Keratinocyte (primary cell): ENCODE measurements around the gene XPO1. TPM values are rescaled to one million over a fixed set of nuclear protein-coding genes. Genes with fewer than 3 reads are reported as not detected.
A peak's percentile ranks its signal among the peaks of the same experiment; 100 is the strongest.

Experiments used
- DNase-seq: peaks from one replicate; pipeline ENCODE4 v3.0.0-alpha.2; 2011; ENCODE audit warnings: low read depth, missing footprints, low spot score
- FAIRE-seq: peaks from 2 replicates; lab custom pipeline; 2011; peaks lifted over from hg19 to GRCh38; lab: Jason Lieb, UNC
- H2AFZ ChIP-seq: 2 replicates; pipeline ENCODE4 v1.6.0; 2012; ENCODE audit warnings: low read length, control low read depth, inconsistent platforms; ENCODE audit not compliant: control insufficient read depth
- H3K27ac ChIP-seq: 2 replicates; pipeline ENCODE4 v1.5.1; 2011; ENCODE audit warnings: low read length; ENCODE audit not compliant: control insufficient read depth, insufficient read depth
- H3K27me3 ChIP-seq: 3 replicates; pipeline ENCODE4 v1.6.0; 2011; ENCODE audit warnings: low read length; ENCODE audit not compliant: control insufficient read depth, insufficient read depth; ENCODE audit errors: extremely low read depth
- H3K36me3 ChIP-seq, 2 experiments: 2 replicates in 1 of 2; 3 replicates in 1 of 2; pipeline ENCODE4 v1.5.1; 2011; ENCODE audit warnings: low read length in 2 of 2, mild to moderate bottlenecking in 1 of 2; ENCODE audit not compliant: control insufficient read depth in 2 of 2, insufficient read depth in 2 of 2; ENCODE audit errors: extremely low read depth in 1 of 2
- H3K4me1 ChIP-seq: 3 replicates; pipeline ENCODE4 v1.5.1; 2011; ENCODE audit warnings: low read length; ENCODE audit not compliant: control insufficient read depth, insufficient read depth; ENCODE audit errors: extremely low read depth
- H3K4me2 ChIP-seq: 3 replicates; pipeline ENCODE4 v1.6.0; 2011; ENCODE audit warnings: low read depth, low read length; ENCODE audit not compliant: control insufficient read depth, insufficient read depth; ENCODE audit errors: extremely low read depth
- H3K4me3 ChIP-seq, 3 experiments: fragments of 200-600 bp in 1 of 3; sonication (generic) in 1 of 3; 2 replicates in 2 of 3; 3 replicates in 1 of 3; pipeline ENCODE4 v1.5.1; 2011 to 2016; ENCODE audit warnings: low read length in 3 of 3, mild to moderate bottlenecking in 3 of 3, control low read depth in 2 of 3, inconsistent platforms in 1 of 3, low read depth in 1 of 3, mixed read lengths in 1 of 3, mixed run types in 1 of 3, moderate library complexity in 1 of 3; ENCODE audit not compliant: control insufficient read depth in 2 of 3, insufficient read depth in 2 of 3; ENCODE audit errors: extremely low read depth in 1 of 3
- H3K79me2 ChIP-seq: 2 replicates; pipeline ENCODE4 v1.6.0; 2012; ENCODE audit warnings: low read length; ENCODE audit not compliant: control insufficient read depth, insufficient read depth
- H3K9ac ChIP-seq: 3 replicates; pipeline ENCODE4 v1.6.0; 2011; ENCODE audit warnings: low read length; ENCODE audit not compliant: control insufficient read depth, insufficient read depth; ENCODE audit errors: extremely low read depth
- H3K9me1 ChIP-seq: 3 replicates; pipeline ENCODE4 v1.6.0; 2011; ENCODE audit warnings: low read length; ENCODE audit not compliant: control insufficient read depth, insufficient read depth; ENCODE audit errors: extremely low read depth
- H3K9me3 ChIP-seq: 2 replicates; pipeline ENCODE4 v1.5.1; 2012; ENCODE audit warnings: low read depth, low read length; ENCODE audit not compliant: control insufficient read depth
- H4K20me1 ChIP-seq: 3 replicates; pipeline ENCODE4 v1.6.0; 2011; ENCODE audit warnings: low read length; ENCODE audit not compliant: control insufficient read depth, insufficient read depth; ENCODE audit errors: extremely low read depth
- CTCF ChIP-seq, 3 experiments: IDR thresholded peaks in 1 of 3; conservative IDR thresholded peaks in 1 of 3; optimal IDR thresholded peaks in 1 of 3; 2 replicates in 2 of 3; 3 replicates in 1 of 3; pipeline versions ENCODE3 to v1.5.1; 2011; ENCODE audit warnings: low read length in 3 of 3, mild to moderate bottlenecking in 3 of 3, moderate library complexity in 2 of 3, control low read depth in 1 of 3, inconsistent platforms in 1 of 3; ENCODE audit not compliant: insufficient read depth in 2 of 3; ENCODE audit errors: extremely low read depth in 1 of 3
- EZH2 ChIP-seq: IDR thresholded peaks from one replicate; pipeline ENCODE4 v1.6.1; 2012; ENCODE audit warnings: inconsistent platforms, mild to moderate bottlenecking, low read length, moderate library complexity
- dilution Hi-C: fragments of 300-500 bp; cut with MboI; formaldehyde crosslinking; loops from one replicate; pipeline ENCODE4 v1.7.0; 2020; ENCODE audit warnings: low sequenced_read_pairs; ENCODE audit not compliant: extremely low pct_ligation_motif_present
- polyA plus RNA-seq, 5 experiments: library from polyadenylated mRNA; depleted of rRNA in 3 of 5; stranded (reverse) in 3 of 5; stranded (forward) in 1 of 5; unstranded in 1 of 5; fragments of >200 nt; gene quantifications; 1 replicate in 1 of 5; 2 replicates in 3 of 5; 3 replicates in 1 of 5; pipeline versions ENCODE4 v1.2.1 to v1.2.3, GENCODE V29; 2011 to 2012; ENCODE audit warnings: missing spikeins in 2 of 5, low read depth in 1 of 5, low replicate concordance in 1 of 5

XPO1 gene
- polyA plus RNA-seq, 1 donor (not counting 4 experiments of a cell fraction or from before 2014, with no cell fraction given), result 144 TPM

- H3K27ac ChIP-seq, result no peak overlapping the region
- no peaks in the 10 kb centered on the region for H3K36me3 ChIP-seq
- no peak overlapping the region for H3K4me3 ChIP-seq
- H3K4me2 ChIP-seq, result peak overlapping the region; percentile 34
- no peaks in the 10 kb centered on the region for H3K9me1 ChIP-seq
- FAIRE-seq, result no peak
- H3K79me2 ChIP-seq, result no peaks in the 10 kb centered on the region
- H3K9me3 ChIP-seq, result no peaks in the 10 kb centered on the region
- peak overlapping the region; percentile 52 for H2AFZ ChIP-seq
- dilution Hi-C loops, result no loop called here
- TF ChIP-seq CTCF (optimal IDR thresholded peaks at IDR 0.05 in 1 of 3, IDR thresholded peaks at IDR 0.05 in 1 of 3, conservative IDR thresholded peaks at IDR 0.05 in 1 of 3; ENCODE audit: extremely low read depth in 1 of 3, insufficient read depth in 2 of 3, low read length in 3 of 3) (no peak), EZH2 (no peak)
- no peaks in the 10 kb centered on the region for H3K27me3 ChIP-seq
- peaks cover 11% of the 10 kb centered on the region for H3K4me1 ChIP-seq
- H3K9ac ChIP-seq, result no peak overlapping the region
- H4K20me1 ChIP-seq, result no peaks in the 10 kb centered on the region
- DNase-seq, result no peak
These were observed 43.6 kb upstream of the XPO1 start for GRCh38 chr2:61581716-61582115.

GRCh38 chr2:61575447-61575859 lies 37.3 kb upstream of the XPO1 start:
- dilution Hi-C loops, result no loop called here
- TF ChIP-seq EZH2 (no peak), CTCF (optimal IDR thresholded peaks at IDR 0.05 in 1 of 3, IDR thresholded peaks at IDR 0.05 in 1 of 3, conservative IDR thresholded peaks at IDR 0.05 in 1 of 3; ENCODE audit: extremely low read depth in 1 of 3, insufficient read depth in 2 of 3, low read length in 3 of 3) (no peak)
- Histone ChIP-seq H4K20me1 (no peaks in the 10 kb centered on the region), H3K27ac (no peak overlapping the region), H2AFZ (no peak overlapping the region), H3K79me2 (no peaks in the 10 kb centered on the region), H3K4me2 (no peak overlapping the region), H3K9me3 (no peaks in the 10 kb centered on the region), H3K9ac (no peak overlapping the region), H3K36me3 (no peaks in the 10 kb centered on the region), H3K27me3 (no peaks in the 10 kb centered on the region), H3K4me3 (no peak overlapping the region), H3K4me1 (no peaks in the 10 kb centered on the region), H3K9me1 (no peaks in the 10 kb centered on the region)
- no peak for FAIRE-seq
- DNase-seq, result no peak
